CD4-positive, alpha-beta T cell treated with Interleukin-6 for 4 hours (primary cell): ENCODE results near the gene CAMSAP1.

Experiments used
- DNase-seq: peaks from one replicate; pipeline ENCODE4 v3.0.0-alpha.2; 2020; ENCODE audit warnings: mixed read lengths

The CAMSAP1 gene

DNA sequence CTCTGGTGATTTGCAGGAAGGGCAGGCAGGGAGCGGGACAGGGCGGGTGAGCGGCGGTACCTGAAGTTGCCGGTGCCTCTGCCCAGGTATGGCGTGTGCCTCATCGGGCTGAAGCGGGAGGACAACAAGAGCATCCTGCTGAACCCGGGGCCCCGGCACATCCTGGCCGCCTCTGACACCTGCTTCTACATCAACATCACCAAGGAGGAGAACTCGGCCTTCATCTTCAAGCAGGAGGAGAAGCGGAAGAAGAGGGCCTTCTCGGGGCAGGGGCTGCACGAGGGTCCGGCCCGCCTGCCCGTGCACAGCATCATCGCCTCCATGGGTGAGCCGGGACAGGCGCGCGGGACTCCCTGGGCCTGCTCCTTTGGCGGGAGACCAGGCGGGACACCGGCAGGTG lies 136.6 kb downstream of the CAMSAP1 start:
- no peak for DNase-seq

GRCh38 chr9:135770203-135770535 lies 137.2 kb downstream of the CAMSAP1 start:
- no peak for DNase-seq

DNA sequence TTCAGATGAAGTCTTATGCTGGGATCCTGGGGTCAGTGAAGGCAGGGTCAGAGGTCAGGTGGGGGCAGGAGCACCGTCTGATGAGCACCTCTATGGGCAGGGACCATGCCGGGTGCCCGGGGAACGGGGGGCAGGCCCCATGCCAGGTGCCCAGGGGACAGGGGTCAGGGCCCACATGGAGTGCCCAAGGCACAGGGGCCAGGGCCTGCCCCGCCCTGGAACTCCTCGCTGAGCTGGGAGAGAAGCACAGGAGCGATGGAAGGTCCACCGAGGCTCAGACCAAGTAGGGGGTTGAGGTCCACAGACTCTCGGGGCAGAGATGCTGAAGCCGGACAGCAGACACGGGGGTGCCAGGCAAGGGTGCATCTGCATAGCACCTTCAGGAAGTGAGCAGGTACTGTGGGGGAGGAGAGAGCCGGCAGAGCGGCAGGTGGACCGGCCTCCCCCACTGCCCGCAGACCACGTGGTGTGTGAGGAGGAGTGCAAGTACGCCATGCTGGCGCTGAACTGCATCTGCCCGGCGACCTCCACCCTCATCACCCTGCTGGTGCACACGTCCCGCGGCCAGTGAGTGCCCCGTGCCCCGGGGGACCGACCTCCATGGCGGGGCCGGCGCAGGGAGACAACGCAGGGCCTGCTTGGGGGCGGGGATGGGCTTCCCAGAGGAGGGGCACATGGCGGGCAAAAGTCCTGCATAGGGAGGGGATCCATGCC lies 137.7 kb downstream of the CAMSAP1 start:
- no peak for DNase-seq

DNA sequence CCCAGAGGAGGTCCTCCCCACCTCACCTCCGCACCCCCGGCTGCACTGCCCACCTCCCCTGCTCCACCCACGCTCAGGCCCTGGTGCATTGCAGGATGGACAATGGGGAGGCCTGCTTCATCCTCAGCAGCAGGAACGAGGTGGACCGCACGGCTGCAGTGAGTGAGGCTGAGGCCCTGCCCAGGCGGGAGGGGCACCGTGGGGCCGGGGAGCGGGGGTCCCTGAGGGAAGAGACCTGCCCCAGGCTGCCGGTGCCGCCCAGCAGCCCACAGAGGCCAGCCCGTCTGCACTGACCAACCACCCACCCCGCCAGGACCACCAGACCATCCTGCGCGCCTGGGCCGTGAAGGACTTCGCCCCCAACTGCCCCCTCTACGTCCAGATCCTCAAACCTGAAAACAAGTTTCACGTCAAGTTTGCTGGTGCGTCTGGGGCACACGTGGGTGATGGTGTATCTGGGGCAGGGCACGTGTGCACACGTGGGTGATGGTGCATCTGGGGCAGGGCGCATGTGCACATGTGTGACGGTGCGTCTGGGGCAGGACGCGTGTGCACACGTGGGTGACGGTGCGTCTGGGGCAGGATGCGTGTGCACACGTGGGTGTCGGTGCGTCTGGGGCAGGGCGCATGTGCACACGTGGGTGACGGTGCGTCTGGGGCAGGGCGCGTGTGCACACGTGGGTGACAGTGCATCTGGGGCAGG lies 138.7 kb downstream of the CAMSAP1 start:
- no peak for DNase-seq

DNA sequence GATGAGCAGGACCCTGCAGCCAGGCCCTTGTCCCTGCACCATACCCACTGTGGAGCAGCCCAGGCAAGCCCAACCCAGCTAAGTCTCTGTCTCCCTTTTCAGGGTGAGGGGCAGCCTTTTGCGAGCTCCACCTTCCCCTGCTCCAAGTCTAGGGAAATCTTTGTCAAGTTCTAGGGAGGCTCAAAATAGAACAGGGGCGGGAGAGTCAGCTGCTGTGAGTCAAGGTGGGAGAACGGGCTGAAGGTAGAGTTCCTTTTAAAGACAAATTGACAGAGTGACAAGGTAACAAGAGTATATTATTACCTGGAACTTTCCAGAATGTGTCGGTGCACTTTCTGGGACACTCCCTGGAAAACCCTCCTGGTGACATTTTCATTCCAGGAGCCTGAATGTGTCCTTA lies 140.6 kb downstream of the CAMSAP1 start:
- no peak for DNase-seq

GRCh38 chr9:135766251-135766650 lies 141.1 kb downstream of the CAMSAP1 start:
- DNase-seq, result no peak

GRCh38 chr9:135765416-135765815 lies 141.9 kb downstream of the CAMSAP1 start:
- no peak for DNase-seq

DNA sequence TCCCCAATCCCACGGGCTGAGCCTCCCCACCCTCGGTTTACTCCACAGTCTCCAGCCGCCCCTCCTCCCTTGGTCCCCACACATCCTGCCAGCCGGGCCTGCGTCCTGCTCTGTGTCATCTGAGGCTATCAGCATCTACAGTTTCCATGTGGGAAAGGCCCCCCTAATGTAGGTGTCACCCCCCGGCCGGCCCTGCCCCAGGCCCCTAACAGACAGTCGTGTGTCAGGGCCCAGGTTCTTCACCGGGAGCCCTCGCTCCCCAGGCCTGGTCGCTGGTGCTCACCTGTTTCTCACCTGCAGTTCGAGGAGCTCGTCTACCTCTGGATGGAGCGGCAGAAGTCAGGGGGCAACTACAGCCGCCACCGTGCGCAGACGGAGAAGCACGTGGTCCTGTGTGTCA lies 142.6 kb downstream of the CAMSAP1 start:
- no peak for DNase-seq

- DNase-seq, result no peak
These were observed 143.5 kb downstream of the CAMSAP1 start for GRCh38 chr9:135763716-135764446.

- no peak for DNase-seq
These were observed 144.4 kb downstream of the CAMSAP1 start for GRCh38 chr9:135762921-135763320.

- no peak for DNase-seq
These were observed 145.5 kb downstream of the CAMSAP1 start for GRCh38 chr9:135761845-135762168.

DNA sequence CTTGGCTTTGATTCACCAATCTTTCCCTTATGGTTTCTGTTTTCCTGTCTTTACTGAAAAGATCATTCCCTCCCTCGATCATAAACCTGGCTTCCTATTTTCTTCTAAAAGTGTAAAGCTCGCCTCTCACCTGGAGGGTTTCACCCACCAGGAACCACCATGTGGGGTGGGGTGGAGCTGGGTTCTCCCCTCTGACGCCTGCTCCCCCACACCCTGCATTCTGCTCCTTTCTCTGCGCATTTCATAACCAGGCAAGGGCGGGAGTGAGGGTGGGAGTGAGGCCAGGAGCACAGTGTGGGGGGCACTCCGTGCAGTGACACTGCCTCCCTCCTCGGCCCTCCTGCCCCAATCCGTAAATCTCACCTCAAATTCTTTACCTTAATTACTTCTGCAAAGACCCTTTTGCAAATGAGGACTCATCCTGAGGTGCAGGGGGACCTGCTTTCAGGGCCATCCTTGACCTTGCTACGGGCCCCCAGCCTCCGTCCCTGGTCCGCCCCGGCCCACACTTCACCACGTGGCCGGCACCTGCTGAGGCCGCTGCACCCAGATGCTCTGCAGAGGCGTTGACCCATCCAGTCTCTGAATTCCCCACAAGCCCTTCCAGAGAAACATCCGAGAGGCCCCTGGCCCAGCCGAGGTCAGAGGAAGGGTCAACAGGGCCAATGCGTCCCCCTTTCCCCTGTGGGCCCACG lies 146.0 kb downstream of the CAMSAP1 start:
- no peak for DNase-seq

- DNase-seq, result no peak
These were observed 146.9 kb downstream of the CAMSAP1 start for GRCh38 chr9:135760465-135760864.

GRCh38 chr9:135759676-135760300 lies 147.6 kb downstream of the CAMSAP1 start:
- DNase-seq, result no peak

DNA sequence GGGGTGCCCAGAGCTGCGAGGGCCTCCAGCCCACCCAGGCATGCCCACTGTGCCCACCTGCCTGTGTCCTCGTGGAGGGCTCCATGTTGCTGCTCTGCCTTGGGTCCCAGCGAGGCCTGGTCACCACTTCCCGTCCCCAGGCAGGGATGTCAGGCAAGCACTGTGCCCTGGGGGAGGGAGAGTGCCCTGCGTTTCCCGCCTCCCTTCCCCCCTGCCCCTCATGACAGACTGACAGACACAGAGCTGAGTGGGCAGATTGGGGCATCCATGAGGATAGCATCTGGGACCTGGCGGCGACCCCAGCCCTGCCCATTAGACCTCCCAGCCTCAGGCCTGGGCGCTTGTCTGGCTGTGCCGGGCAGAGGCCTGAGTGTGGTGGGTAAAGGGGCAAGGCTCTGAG lies 148.5 kb downstream of the CAMSAP1 start:
- DNase-seq, result no peak
